ENCODE data around the gene MRPS10.
"Not testable (repeated sequence)": the region's sequence is repeated elsewhere in the genome, so short reads cannot be mapped to it uniquely, and the experiment has no call there.

Gene MRPS10

GRCh38 chr6:42173101-42173500 lies 44.6 kb downstream of the MRPS10 start, which contains the start of gene GUCA1A:
TSS of gene GUCA1A (plus strand) at chr6:42173364. CDS start at chr6:42173614, 250 bp downstream.
- no peak for DNase-seq

- no peak for DNase-seq
Observed at GRCh38 chr6:42171813-42172581, 45.7 kb downstream of the MRPS10 start.

GRCh38 chr6:42169780-42170179 lies 47.9 kb downstream of the MRPS10 start:
- not testable (repeated sequence) for DNase-seq

DNA sequence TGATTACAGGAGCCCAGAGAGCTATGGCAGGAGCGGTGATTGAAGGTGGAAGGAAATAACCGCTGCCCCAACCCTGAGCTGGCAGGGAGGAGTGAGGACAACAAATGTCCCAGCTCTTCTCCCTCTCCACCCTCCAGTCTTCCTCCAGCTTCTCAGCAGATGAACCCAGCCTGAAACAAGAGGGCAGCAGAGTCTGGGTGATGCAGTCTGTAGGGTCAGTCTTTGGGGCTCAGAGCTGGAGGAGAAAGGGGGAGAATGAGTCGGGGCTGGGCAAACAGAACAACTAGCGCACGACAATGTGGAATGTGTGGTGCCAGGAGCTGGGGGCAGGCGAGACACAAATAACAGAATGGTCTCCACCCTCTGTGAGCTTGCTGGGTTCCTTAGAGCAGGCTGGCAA lies 49.0 kb downstream of the MRPS10 start:
- no peak for DNase-seq

GRCh38 chr6:42166444-42167141 lies 51.1 kb downstream of the MRPS10 start:
- peak; percentile 95 for DNase-seq

- no peak for DNase-seq
Observed at GRCh38 chr6:42165016-42165415, 52.6 kb downstream of the MRPS10 start.

DNA sequence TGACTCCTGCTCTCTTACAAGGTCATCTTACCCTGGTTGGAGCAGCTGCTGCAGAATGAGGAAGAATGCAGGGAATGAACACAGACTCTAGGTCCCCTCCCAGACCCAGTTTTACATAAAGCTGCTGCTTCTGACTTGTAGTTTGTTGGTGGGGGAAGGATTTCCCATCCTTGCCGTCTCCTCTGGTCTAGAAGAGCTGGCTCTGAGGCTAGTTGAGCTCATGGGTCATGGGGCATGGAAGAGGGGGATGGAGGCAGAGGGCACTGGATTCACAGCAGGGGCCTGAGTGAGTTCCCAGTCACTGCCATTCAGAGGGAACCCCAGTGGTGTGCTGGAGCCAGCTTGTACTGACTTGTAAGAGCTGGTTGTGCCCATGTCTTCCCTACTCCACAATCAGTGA lies 53.7 kb downstream of the MRPS10 start:
- no peak for DNase-seq

GRCh38 chr6:42162812-42163211 lies 54.8 kb downstream of the MRPS10 start:
- DNase-seq, result no peak

DNA sequence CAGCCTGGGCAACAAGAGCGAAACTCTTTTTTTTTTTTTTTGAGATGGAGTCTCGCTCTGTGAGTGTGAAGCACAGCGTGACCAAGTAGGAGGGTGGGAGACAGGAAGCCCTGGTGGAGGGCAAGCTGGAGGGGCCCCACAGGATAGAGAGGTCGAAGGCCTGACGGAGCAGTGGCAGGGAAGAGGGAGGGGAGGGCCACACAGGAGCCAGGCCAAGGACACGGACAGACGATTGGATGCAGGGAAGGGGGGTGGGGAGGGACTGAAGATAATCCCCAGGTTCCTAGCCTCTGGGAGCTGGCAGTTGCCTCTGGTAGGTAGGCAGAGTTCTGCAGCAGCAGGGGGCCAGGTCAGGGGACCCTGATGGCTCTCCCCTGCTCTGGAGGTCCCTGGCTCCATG lies 55.3 kb downstream of the MRPS10 start:
- DNase-seq, result no peak

GRCh38 chr6:42159431-42160024 lies 58.1 kb downstream of the MRPS10 start:
- DNase-seq, result no peak

DNA sequence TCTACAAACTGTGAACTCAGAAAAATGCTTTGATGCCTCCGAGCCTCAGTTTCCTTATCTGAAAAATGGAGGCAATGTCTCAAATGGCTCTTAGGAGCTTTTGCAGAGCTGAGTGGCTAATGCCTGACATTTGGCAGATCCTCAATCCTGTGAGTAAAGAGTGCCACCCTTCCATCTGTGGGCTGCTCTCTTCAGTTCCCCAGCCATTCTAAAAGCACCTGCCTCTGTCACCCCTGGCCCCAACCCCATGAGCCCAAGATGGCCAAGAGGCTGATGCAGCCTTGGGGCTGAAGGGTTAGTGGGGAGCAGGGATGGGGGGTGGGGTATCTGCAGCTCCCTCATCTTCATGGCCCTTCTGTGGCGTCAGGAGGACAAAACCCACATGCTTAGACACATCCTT lies 59.0 kb downstream of the MRPS10 start:
- no peak for DNase-seq

DNA sequence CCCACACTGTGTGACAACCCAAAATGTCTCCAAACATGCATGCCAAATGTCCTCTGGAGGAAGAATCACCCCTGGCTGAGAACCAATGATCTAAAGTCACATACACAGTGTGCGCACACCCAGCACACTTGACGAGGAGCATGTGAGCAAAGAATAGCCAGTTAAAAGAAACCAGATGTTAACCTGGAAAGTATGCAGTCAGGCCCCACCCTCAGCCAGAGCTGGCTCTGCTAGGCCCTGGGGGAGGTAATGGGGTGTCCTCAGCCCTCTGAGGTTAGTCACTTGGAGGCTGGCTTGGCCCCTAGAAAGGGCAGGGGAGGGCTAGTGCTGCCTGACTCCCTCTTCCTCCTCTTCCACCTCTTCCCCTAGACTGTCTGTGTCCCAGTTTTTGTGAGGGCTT lies 59.6 kb downstream of the MRPS10 start:
- DNase-seq, result no peak

All from NCI-H510A treated with DMSO at 0.1 percent for 48 hours (cell line).